Stromal cell of bone marrow (primary cell): Measurements from ENCODE around the gene CPA2.
"Not testable (repeated sequence)": the region's sequence is repeated elsewhere in the genome, so short reads cannot be mapped to it uniquely, and the experiment has no call there.

Source experiments
- DNase-seq: peaks from one replicate; pipeline ENCODE4 v3.0.0-alpha.2; 2012; ENCODE audit warnings: low read depth

The CPA2 gene

GRCh38 chr7:130309986-130310385 lies 43.3 kb downstream of the CPA2 start:
- DNase-seq = no peak

GRCh38 chr7:130314305-130314704 lies 47.6 kb downstream of the CPA2 start:
- no peak for DNase-seq

GRCh38 chr7:130319541-130319940 lies 52.9 kb downstream of the CPA2 start:
- no peak for DNase-seq

GRCh38 chr7:130321542-130322229 lies 55.0 kb downstream of the CPA2 start:
- not testable (repeated sequence) for DNase-seq

- no peak for DNase-seq
These were observed 56.0 kb downstream of the CPA2 start for GRCh38 chr7:130322615-130323014.

GRCh38 chr7:130324306-130324943 lies 57.8 kb downstream of the CPA2 start:
- no peak for DNase-seq

GRCh38 chr7:130329681-130330080 lies 63.0 kb downstream of the CPA2 start:
- DNase-seq = no peak

- no peak for DNase-seq
These were observed 65.8 kb downstream of the CPA2 start for GRCh38 chr7:130332259-130333053.

GRCh38 chr7:130333832-130334231 lies 67.2 kb downstream of the CPA2 start:
- DNase-seq = no peak

GRCh38 chr7:130334274-130334673 lies 67.6 kb downstream of the CPA2 start:
- DNase-seq = peak; percentile 47

GRCh38 chr7:130337410-130337971 lies 70.8 kb downstream of the CPA2 start:
- no peak for DNase-seq

GRCh38 chr7:130338233-130338632 lies 71.6 kb downstream of the CPA2 start:
- DNase-seq = no peak
